ENCODE measurements around the gene DAAM1. TPM values are rescaled to one million over a fixed set of nuclear protein-coding genes. Genes with fewer than 3 reads are reported as not detected.

DAAM1 gene
- polyA plus RNA-seq, 1 of the 3 experiments (the other 2 are of a cell fraction): 5.1 TPM

- TF ChIP-seq CTCF (IDR thresholded peaks at IDR 0.05) (no peak), RXRA (IDR thresholded peaks at IDR 0.05; ENCODE audit: borderline replicate concordance, low read depth) (no peak), USF2 (IDR thresholded peaks at IDR 0.05; ENCODE audit: borderline replicate concordance, low read depth, low read length) (no peak), MEF2A (IDR thresholded peaks at IDR 0.05; ENCODE audit: borderline replicate concordance, low read depth) (no peak), MXI1 (IDR thresholded peaks at IDR 0.05; ENCODE audit: low read depth, low read length) (no peak), REST (IDR thresholded peaks at IDR 0.05; ENCODE audit: low read depth, low read length) (no peak), POLR2AphosphoS5 (IDR thresholded peaks at IDR 0.05; ENCODE audit: low read depth, low read length) (no peak), IRF3 (IDR thresholded peaks at IDR 0.05; ENCODE audit: low read depth, low read length) (no peak), EZH2phosphoT487 (IDR thresholded peaks at IDR 0.05; ENCODE audit: borderline replicate concordance, low read depth) (no peak), YY1 (IDR thresholded peaks at IDR 0.05; ENCODE audit: low read depth) (no peak), FOXJ3 (CRISPR knock-in tag; IDR thresholded peaks at IDR 0.05) (no peak), MAX (IDR thresholded peaks at IDR 0.05; ENCODE audit: low read depth) (no peak), FOXM1 (IDR thresholded peaks at IDR 0.05; ENCODE audit: low read depth) (no peak), ZBTB33 (IDR thresholded peaks at IDR 0.05; ENCODE audit: borderline replicate concordance, low read depth) (no peak), FOSL2 (IDR thresholded peaks at IDR 0.05; ENCODE audit: borderline replicate concordance, low read depth) (no peak), RAD21 (IDR thresholded peaks at IDR 0.05; ENCODE audit: low read length) (no peak), JUND (IDR thresholded peaks at IDR 0.05) (no peak), NRF1 (IDR thresholded peaks at IDR 0.05; ENCODE audit: low read depth, low read length) (no peak)
- Histone ChIP-seq H3F3A (replicated peaks; ENCODE audit: insufficient read depth) (peaks cover 11% of the 10 kb centered on the region), H3K27me3 (ENCODE audit: insufficient read depth) (no peaks in the 10 kb centered on the region), H3K9me3 (no peaks in the 10 kb centered on the region), H2AFZ (ENCODE audit: low read depth) (no peak overlapping the region), H3K79me2 (ENCODE audit: insufficient read depth) (no peaks in the 10 kb centered on the region), H3K9ac (no peak overlapping the region), H3K4me2 (no peak overlapping the region), H3K4me3 (ENCODE audit: low read depth in 2 of 2, low read length in 1 of 2) (no peak overlapping the region), H3K9me2 (no peaks in the 10 kb centered on the region), H3K4me1 (ENCODE audit: control insufficient read depth in 1 of 2, insufficient read depth in 2 of 2, low read depth in 1 of 2, low read length in 1 of 2) (peaks cover 33 to 38% of the 10 kb centered on the region in 2 experiments; a peak in 3 of 4 replicates), H4K20me1 (ENCODE audit: insufficient read depth) (no peaks in the 10 kb centered on the region), H3K27ac (ENCODE audit: low read depth in 2 of 2, low read length in 1 of 2) (no peak overlapping the region; a peak in 1 of 4 replicates), H3K36me3 (replicated peaks in 1 of 2; ENCODE audit: control insufficient read depth in 1 of 2, insufficient read depth in 2 of 2, low read length in 1 of 2) (peaks cover 23 to 34% of the 10 kb centered on the region in 2 experiments)
- DNase-seq: no peak
- ChIA-PET CTCF (no interaction called here), POLR2A (no interaction called here)
These were observed 171.8 kb downstream of the DAAM1 start for GRCh38 chr14:59360233-59360632.
